Activated CD4-positive, alpha-beta memory T cell treated with anti-CD3 and anti-CD28 coated beads, Interleukin-2, amount 10 ng/mL, durations not matched to agents 7 days and 5 days (primary cell): Measurements from ENCODE around the gene CT47A1. TPM values are rescaled to one million over a fixed set of nuclear protein-coding genes. Genes with fewer than 3 reads are reported as not detected.

Experiments used
- total RNA-seq, 2 experiments: library from RNA; stranded (reverse); gene quantifications; one replicate each; pipeline ENCODE4 v1.2.3, GENCODE V29; 2021

The CT47A1 gene
- total RNA-seq, 2 experiments from 2014 or later = not detected

Other genes starting within 250 kb of the CT47A1 start
- not detected for gene CT47B1, start 109.9 kb downstream of the CT47A1 start, total RNA-seq
- not detected for gene CT47A11, start 48.6 kb downstream of the CT47A1 start, total RNA-seq
- not detected for gene CT47A10, start 43.7 kb downstream of the CT47A1 start, total RNA-seq
- gene CT47A9, start 38.9 kb downstream of the CT47A1 start, total RNA-seq = not detected
- not detected for gene CT47A8, start 34.0 kb downstream of the CT47A1 start, total RNA-seq
- gene CT47A7, start 29.2 kb downstream of the CT47A1 start, total RNA-seq = not detected
- gene CT47A6, start 24.3 kb downstream of the CT47A1 start, total RNA-seq = not detected
- gene CT47A5, start 19.4 kb downstream of the CT47A1 start, total RNA-seq = not detected
- not detected for gene CT47A4, start 14.6 kb downstream of the CT47A1 start, total RNA-seq
- not detected for gene CT47A3, start 9.7 kb downstream of the CT47A1 start, total RNA-seq
- gene CT47A2, start 4.8 kb downstream of the CT47A1 start, total RNA-seq = not detected
- gene GLUD2, start 61.9 kb upstream of the CT47A1 start, total RNA-seq = under 1 TPM; 0.60 to 0.63 TPM